Measurements from ENCODE around the gene SLC23A2.

- TF ChIP-seq, protein P1, sequence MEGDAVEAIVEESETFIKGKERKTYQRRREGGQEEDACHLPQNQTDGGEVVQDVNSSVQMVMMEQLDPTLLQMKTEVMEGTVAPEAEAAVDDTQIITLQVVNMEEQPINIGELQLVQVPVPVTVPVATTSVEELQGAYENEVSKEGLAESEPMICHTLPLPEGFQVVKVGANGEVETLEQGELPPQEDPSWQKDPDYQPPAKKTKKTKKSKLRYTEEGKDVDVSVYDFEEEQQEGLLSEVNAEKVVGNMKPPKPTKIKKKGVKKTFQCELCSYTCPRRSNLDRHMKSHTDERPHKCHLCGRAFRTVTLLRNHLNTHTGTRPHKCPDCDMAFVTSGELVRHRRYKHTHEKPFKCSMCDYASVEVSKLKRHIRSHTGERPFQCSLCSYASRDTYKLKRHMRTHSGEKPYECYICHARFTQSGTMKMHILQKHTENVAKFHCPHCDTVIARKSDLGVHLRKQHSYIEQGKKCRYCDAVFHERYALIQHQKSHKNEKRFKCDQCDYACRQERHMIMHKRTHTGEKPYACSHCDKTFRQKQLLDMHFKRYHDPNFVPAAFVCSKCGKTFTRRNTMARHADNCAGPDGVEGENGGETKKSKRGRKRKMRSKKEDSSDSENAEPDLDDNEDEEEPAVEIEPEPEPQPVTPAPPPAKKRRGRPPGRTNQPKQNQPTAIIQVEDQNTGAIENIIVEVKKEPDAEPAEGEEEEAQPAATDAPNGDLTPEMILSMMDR (IDR thresholded peaks at IDR 0.05 in 4 of 5, conservative IDR thresholded peaks at IDR 0.05 in 1 of 5) = no peak
- no peak for TF ChIP-seq POLR2A (IDR thresholded peaks at IDR 0.05)
Measured at GRCh38 chr20:4944518-4945313, 56.6 kb downstream of the SLC23A2 start.
